Measurements from ENCODE around the gene GABRA6.

Gene GABRA6

DNA sequence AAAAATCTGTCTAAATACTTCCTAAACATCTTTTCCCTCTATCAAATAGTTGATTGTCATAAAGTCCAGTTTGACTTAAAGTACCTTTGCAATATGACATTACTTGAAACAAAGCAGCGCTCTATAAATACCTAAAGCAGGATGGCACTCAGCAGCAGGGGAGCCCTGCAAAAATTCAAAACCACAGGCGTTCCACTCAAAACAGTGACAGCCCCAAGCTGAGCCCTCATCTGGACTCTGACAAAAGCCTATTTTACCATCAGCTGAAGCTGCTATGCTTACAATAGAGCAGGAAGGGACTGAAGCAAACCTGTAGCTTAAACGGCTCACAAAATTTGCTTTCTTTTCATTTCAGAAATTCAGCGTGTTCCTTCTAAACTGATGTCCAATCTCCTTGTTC lies 11.5 kb downstream of the GABRA6 start:
- Histone ChIP-seq H3K4me3 (replicated peaks; ENCODE audit: low read depth, low read length) (no peak overlapping the region), H3K36me3 (ENCODE audit: control insufficient read depth, insufficient read depth, low read length) (no peaks in the 10 kb centered on the region), H3K27me3 (replicated peaks; ENCODE audit: control insufficient read depth, insufficient read depth, low read length) (no peaks in the 10 kb centered on the region)
- DNase-seq (ENCODE audit: extremely low read depth, insufficient read length) = no peak
- no peak for TF ChIP-seq CTCF (IDR thresholded peaks at IDR 0.05; ENCODE audit: insufficient read depth, low read length, poor library complexity, severe bottlenecking)

- TF ChIP-seq CTCF (IDR thresholded peaks at IDR 0.05; ENCODE audit: insufficient read depth, low read length, poor library complexity, severe bottlenecking) = no peak
- no peak overlapping the region for H3K4me3 ChIP-seq (replicated peaks; ENCODE audit: low read depth, low read length)
- H3K27me3 ChIP-seq (replicated peaks; ENCODE audit: control insufficient read depth, insufficient read depth, low read length) = no peaks in the 10 kb centered on the region
- DNase-seq (ENCODE audit: extremely low read depth, insufficient read length) = no peak
- no peaks in the 10 kb centered on the region for H3K36me3 ChIP-seq (ENCODE audit: control insufficient read depth, insufficient read depth, low read length)
These were observed 14.5 kb downstream of the GABRA6 start for GRCh38 chr5:161700065-161700464.

DNA sequence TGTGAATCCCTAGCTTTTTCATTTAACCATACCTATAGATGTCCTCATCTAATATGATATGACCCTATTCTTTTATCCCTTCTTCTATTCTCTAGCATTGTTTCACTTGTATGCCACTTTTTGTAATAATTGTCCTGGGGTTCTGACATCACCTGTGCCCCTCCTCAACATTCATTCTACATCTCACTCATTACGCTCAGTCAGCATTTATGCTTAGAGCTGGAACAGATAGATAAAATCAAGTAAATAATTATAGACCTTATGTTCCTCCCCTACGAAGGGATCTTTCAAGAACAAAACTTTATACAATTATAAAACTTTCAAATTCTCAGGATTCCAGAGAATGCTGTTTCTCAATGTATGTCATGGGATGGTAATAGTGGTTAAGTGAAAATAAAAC lies 18.0 kb downstream of the GABRA6 start:
- no peaks in the 10 kb centered on the region for H3K27me3 ChIP-seq (replicated peaks; ENCODE audit: control insufficient read depth, insufficient read depth, low read length)
- TF ChIP-seq CTCF (IDR thresholded peaks at IDR 0.05; ENCODE audit: insufficient read depth, low read length, poor library complexity, severe bottlenecking) = no peak
- no peak overlapping the region for H3K4me3 ChIP-seq (replicated peaks; ENCODE audit: low read depth, low read length)
- H3K36me3 ChIP-seq (ENCODE audit: control insufficient read depth, insufficient read depth, low read length) = no peaks in the 10 kb centered on the region
- no peak for DNase-seq (ENCODE audit: extremely low read depth, insufficient read length)

- no peaks in the 10 kb centered on the region for H3K27me3 ChIP-seq (replicated peaks; ENCODE audit: control insufficient read depth, insufficient read depth, low read length)
- TF ChIP-seq CTCF (IDR thresholded peaks at IDR 0.05; ENCODE audit: insufficient read depth, low read length, poor library complexity, severe bottlenecking) = no peak
These were observed 21.9 kb downstream of the GABRA6 start for GRCh38 chr5:161707382-161707781.

DNA sequence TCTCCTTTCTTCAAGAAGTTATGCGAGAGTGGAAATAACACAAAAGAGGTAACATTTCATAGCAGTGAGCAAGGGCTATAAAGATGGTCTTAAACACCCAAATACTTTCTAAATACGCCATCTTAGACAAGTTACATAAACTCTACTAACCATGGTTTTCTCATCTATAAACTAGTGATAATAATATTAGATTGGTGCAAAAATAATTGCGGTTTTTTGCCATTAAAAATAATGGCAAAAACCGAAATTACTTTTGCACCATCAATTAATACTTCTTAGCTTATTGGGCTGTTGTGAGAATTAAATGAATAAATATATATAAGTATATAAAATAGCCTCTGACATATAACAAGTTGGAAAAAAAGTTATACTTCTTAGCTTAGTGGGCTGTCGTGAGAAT lies 23.7 kb downstream of the GABRA6 start:
- Histone ChIP-seq H3K36me3 (ENCODE audit: control insufficient read depth, insufficient read depth, low read length) (no peaks in the 10 kb centered on the region), H3K4me3 (replicated peaks; ENCODE audit: low read depth, low read length) (no peak overlapping the region), H3K27me3 (replicated peaks; ENCODE audit: control insufficient read depth, insufficient read depth, low read length) (no peaks in the 10 kb centered on the region)
- no peak for TF ChIP-seq CTCF (IDR thresholded peaks at IDR 0.05; ENCODE audit: insufficient read depth, low read length, poor library complexity, severe bottlenecking)
- DNase-seq (ENCODE audit: extremely low read depth, insufficient read length) = no peak

More at GRCh38 chr5:161707382-161707781, 21.9 kb downstream of the GABRA6 start:
- Histone ChIP-seq H3K4me3 (replicated peaks; ENCODE audit: low read depth, low read length) (no peak overlapping the region), H3K36me3 (ENCODE audit: control insufficient read depth, insufficient read depth, low read length) (no peaks in the 10 kb centered on the region)
- no peak for DNase-seq (ENCODE audit: extremely low read depth, insufficient read length)

DNA sequence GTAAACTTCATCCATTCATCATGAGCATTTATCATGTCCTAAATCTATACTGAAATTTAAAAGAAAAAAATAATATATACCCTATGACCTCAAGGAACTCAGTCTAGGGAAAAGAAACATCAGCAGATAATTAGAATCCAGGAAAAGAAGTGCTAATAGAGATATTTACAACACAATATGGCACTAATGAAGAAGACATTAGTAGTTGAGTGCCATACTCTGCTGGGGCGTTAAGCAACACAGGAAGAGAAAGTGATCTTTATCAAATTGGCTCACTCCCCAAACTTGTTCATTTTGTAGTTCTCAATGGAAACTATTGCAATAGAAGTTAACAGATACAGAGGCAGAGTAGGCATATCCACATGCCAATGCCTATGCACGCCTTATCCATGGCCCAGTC lies 27.5 kb downstream of the GABRA6 start:
- no peaks in the 10 kb centered on the region for H3K27me3 ChIP-seq (replicated peaks; ENCODE audit: control insufficient read depth, insufficient read depth, low read length)
- no peak for TF ChIP-seq CTCF (IDR thresholded peaks at IDR 0.05; ENCODE audit: insufficient read depth, low read length, poor library complexity, severe bottlenecking)
- no peaks in the 10 kb centered on the region for H3K36me3 ChIP-seq (ENCODE audit: control insufficient read depth, insufficient read depth, low read length)
- no peak overlapping the region for H3K4me3 ChIP-seq (replicated peaks; ENCODE audit: low read depth, low read length)
- DNase-seq (ENCODE audit: extremely low read depth, insufficient read length) = no peak

All from GM06990 (cell line).